ENCODE measurements around the gene CLDN14.

- TF ChIP-seq, protein P1, sequence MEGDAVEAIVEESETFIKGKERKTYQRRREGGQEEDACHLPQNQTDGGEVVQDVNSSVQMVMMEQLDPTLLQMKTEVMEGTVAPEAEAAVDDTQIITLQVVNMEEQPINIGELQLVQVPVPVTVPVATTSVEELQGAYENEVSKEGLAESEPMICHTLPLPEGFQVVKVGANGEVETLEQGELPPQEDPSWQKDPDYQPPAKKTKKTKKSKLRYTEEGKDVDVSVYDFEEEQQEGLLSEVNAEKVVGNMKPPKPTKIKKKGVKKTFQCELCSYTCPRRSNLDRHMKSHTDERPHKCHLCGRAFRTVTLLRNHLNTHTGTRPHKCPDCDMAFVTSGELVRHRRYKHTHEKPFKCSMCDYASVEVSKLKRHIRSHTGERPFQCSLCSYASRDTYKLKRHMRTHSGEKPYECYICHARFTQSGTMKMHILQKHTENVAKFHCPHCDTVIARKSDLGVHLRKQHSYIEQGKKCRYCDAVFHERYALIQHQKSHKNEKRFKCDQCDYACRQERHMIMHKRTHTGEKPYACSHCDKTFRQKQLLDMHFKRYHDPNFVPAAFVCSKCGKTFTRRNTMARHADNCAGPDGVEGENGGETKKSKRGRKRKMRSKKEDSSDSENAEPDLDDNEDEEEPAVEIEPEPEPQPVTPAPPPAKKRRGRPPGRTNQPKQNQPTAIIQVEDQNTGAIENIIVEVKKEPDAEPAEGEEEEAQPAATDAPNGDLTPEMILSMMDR (IDR thresholded peaks at IDR 0.05), result no peak
- TF ChIP-seq POLR2A (IDR thresholded peaks at IDR 0.05) (no peak), EP300 (IDR thresholded peaks at IDR 0.05) (no peak)
These were observed 20.8 kb downstream of the CLDN14 start for GRCh38 chr21:36459098-36459497.
